Fibroblast of lung (primary cell): ENCODE data around the gene RBM15B.

ENCODE experiments used
- EZH2 ChIP-seq: IDR thresholded peaks from 2 replicates; pipeline ENCODE4 v1.5.1; 2012; ENCODE audit warnings: low read length, control low read depth, mild to moderate bottlenecking; ENCODE audit errors: missing control alignments
- TF ChIP-seq, protein P1 (sequence below), 2 donors: IDR thresholded peaks in 1 of 2; conservative IDR thresholded peaks in 1 of 2; 1 replicate in 1 of 2; 2 replicates in 1 of 2; pipeline ENCODE4 v1.5.1; 2011 to 2012; ENCODE audit warnings: low read length in 2 of 2, control low read depth in 1 of 2, inconsistent platforms in 1 of 2, low read depth in 1 of 2, mild to moderate bottlenecking in 1 of 2

- TF ChIP-seq, protein P1, sequence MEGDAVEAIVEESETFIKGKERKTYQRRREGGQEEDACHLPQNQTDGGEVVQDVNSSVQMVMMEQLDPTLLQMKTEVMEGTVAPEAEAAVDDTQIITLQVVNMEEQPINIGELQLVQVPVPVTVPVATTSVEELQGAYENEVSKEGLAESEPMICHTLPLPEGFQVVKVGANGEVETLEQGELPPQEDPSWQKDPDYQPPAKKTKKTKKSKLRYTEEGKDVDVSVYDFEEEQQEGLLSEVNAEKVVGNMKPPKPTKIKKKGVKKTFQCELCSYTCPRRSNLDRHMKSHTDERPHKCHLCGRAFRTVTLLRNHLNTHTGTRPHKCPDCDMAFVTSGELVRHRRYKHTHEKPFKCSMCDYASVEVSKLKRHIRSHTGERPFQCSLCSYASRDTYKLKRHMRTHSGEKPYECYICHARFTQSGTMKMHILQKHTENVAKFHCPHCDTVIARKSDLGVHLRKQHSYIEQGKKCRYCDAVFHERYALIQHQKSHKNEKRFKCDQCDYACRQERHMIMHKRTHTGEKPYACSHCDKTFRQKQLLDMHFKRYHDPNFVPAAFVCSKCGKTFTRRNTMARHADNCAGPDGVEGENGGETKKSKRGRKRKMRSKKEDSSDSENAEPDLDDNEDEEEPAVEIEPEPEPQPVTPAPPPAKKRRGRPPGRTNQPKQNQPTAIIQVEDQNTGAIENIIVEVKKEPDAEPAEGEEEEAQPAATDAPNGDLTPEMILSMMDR (conservative IDR thresholded peaks at IDR 0.05 in 1 of 2, IDR thresholded peaks at IDR 0.05 in 1 of 2; ENCODE audit: low read depth in 1 of 2, low read length in 2 of 2), result no peak
- TF ChIP-seq EZH2, result no peak
Measured at GRCh38 chr3:51441282-51442030, 50.4 kb downstream of the RBM15B start.
